Renal pelvis (tissue), 4 donors: ENCODE results near the gene PLCL1. TPM values are rescaled to one million over a fixed set of nuclear protein-coding genes. Genes with fewer than 3 reads are reported as not detected.
A peak's percentile ranks its signal among the peaks of the same experiment; 100 is the strongest.

Source experiments
- DNase-seq: peaks from one replicate; pipeline ENCODE4 v3.0.0-alpha.2; 2013
- polyA plus RNA-seq, 3 donors: library from polyadenylated mRNA; unstranded; fragments of 120-200 nt; gene quantifications; one replicate each; pipeline ENCODE4 v1.2.1, GENCODE V29; 2013; ENCODE audit not compliant: insufficient read length in 3 of 3

Gene PLCL1
- polyA plus RNA-seq, 3 donors: 13.9 to 16.6 (median 14.2) TPM

DNA sequence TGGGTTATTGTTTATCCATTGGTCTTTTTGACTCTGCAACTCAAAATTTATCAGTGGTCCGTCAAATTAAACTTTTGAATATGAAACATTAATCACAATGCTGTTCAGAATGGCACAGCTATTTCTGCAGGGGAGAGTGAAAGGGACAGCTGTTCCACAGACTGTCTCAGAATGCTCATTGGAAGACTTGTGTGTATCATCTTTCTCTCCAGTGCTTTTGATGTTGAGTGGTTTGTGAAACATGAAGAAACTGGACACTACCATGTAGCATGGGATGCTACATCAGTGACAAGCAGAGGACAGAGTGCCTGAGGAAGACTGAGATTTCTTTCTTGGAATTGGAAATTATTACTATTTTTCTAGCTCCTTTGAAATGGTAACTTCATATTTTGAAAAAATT lies 115.7 kb downstream of the PLCL1 start:
- no peak for DNase-seq

- DNase-seq: no peak
These were observed 116.3 kb downstream of the PLCL1 start for GRCh38 chr2:197920592-197921201.

DNA sequence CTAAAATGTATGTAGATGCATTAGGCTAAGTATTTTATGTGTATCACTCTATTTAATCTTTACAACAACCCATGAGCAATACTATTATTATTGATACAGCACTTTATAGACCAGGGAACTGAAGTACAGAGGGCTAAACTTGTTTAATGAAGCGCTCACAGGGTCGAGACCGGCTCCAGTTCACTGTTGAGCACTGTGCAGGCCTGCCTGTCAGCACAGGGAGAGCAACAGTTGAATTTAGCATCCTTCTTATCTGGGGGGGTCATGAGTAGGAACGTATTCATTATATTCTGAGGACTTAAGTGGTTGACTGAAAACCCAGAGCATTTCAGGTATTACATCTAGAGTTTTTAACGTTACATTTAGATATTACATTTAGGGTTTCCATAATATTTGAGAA lies 120.1 kb downstream of the PLCL1 start:
- DNase-seq: no peak

DNA sequence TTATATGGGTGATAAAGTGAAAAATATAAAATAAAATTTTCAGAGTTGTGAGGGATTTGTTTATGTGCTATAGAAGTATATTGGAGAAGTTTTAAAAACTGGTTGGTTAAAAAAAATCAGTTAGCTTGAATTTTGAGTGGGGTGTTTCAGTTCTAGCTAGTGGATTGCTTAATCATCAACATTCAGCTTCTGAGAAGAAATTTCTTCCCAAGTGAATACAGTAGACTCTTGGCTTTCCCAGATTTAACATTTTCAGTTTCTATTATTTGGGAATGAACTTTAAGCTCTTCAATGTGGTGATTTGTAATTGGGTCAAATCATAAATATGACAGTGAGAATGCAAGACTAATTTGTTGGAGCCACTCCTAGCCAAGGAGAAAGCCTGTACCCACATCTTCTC lies 120.8 kb downstream of the PLCL1 start:
- no peak for DNase-seq

DNA sequence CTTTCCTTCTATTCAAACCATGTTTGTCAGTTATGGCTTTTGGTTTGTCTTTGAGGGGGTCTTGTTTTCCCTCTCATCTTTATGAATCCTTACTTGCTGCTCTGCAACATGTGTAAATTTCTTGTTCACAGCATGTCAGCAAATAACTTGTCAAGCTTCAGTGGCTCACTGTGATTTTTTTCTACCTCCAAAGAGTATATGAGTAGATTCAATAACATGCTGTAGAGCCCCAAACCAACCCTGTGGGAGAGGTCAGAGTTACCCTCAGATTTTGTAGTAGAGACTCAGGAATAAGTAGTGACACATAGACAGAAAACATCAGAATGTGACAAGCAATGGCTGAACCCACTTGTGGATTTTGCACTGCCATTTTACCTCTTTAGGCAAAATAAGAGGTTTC lies 121.6 kb downstream of the PLCL1 start:
- DNase-seq: no peak

DNA sequence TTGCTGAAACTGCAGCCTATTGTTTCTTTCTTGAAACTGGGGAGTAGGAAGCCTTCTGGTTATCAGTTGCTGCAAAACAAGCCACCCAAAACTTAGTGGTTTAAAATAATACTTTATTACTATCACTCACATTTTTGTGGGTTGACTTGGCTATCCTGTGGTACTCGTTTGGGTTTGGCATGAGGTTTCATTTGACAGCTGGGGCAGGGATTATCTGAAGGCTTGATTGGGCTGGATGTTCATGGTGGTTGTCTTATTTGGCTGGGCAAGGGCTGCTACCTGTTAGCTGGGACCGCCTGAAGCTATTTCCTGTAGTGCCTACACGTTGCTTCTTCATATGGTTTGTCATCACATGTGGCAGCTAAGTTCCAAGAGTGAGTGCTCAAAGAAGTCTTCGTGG lies 122.3 kb downstream of the PLCL1 start:
- DNase-seq: no peak

DNA sequence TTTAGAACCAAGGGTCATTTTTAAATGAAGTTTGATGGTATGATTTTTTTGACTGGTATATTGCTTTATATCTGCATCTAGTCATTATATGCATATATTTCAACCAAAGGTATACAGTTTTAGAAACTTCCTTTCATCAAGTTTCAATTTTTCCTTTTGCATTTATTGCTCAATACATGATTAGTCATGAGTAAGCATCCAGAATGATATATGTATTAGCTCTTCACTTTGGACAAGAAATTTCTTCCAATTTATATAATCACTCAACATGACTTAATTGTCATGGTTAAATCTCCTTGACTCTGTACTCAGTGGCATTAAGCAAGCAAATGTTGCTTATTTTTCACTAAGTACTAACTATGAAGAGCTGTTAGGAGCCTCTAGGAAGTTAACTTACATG lies 123.6 kb downstream of the PLCL1 start:
- DNase-seq: no peak

DNA sequence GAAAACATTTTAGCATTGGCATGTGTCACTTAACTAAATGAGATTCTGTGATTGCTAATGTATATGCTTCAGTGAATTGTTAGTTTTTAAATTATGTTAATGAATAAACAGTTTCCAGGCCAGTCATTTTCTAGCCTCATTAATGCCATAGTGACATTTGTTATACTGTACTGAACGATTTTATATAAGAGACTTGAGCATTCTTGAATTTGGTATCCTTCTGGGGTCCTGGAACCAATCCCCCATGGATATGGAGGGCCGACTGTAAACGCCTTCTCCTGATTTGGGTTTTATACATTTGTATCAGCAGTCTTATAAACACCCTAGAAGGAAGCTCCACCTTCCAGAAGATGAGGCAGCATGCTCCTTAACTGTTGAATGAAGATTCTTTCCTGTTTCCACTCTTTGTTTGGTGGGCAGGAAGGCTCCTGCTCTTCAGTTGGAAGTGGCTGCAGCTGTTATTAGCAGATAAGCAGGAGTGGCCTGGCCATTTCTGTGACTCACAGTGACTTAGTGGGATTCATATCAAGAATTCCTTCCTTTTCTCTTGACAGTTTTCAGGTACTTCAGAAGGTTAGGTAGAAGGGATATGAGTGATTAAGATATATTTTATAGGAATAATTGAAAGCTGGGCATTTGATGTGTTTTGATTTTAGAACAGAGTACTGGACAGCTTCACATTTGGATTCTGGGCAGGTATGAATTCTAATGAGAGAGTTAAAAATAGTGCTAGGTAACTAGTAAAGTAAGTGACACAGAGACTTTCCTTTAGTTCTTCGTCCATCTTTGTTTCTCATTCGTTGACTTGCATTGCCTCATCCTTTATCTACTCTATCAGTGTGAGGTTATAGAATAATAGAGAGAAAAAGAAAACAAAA lies 124.9 kb downstream of the PLCL1 start:
- DNase-seq: no peak

- DNase-seq: no peak
These were observed 125.5 kb downstream of the PLCL1 start for GRCh38 chr2:197929886-197930227.

DNA sequence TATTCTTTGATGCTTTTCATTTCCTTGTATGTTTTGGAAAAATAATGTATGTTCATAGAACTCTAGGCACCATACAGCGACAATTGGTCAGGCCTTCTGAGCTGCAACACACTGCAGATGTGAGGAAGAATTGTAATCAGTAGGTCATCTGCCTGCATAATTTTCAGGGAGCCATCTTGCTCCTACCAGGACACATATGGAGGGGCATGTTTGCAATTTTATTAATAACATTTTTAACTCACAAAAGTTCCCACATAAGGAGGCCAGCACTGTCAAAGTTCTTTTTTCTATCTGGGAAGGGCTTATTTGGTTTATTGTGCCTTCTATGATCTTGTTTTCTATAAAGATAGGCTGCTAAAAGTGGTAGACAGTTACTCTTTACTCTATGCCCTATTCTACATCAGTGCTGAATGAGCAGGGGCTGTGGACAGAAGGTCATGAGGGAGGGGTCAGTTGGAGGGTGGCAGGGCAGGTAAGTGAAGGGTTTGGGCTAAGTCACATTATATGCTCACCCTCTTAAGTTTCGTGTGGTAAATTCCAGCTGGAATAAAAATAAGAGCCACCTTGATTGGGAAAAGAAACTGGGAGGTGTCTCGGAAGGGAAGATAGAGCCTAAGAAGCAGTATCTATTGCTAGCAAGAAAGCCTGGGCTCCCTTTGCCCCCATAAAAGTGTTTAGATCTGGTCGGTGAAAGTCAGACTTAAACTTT lies 126.3 kb downstream of the PLCL1 start:
- DNase-seq: no peak

- no peak for DNase-seq
These were observed 127.4 kb downstream of the PLCL1 start for GRCh38 chr2:197931661-197932312.

DNA sequence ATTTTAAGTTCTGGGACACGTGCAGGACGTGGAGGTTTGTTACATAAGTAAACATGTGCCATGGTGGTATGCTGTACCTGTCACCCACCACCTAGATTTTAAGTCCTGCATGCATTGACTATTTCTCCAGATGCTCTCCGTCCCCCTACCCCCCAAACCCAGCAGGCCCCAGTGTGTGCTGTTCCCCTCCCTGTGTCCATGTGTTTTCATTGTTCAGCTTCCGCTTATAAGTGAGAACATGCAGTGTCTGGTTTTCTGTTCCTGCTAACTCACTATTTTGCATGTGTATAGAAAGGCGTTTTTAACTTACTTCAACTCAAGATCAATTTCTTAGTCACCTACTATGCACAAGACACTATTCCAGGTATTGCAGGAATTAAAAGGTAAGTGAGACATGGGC lies 128.0 kb downstream of the PLCL1 start:
- no peak for DNase-seq

GRCh38 chr2:197934261-197934933 lies 130.0 kb downstream of the PLCL1 start:
- DNase-seq: no peak

GRCh38 chr2:197934934-197935289 lies 130.5 kb downstream of the PLCL1 start:
- DNase-seq: no peak

DNA sequence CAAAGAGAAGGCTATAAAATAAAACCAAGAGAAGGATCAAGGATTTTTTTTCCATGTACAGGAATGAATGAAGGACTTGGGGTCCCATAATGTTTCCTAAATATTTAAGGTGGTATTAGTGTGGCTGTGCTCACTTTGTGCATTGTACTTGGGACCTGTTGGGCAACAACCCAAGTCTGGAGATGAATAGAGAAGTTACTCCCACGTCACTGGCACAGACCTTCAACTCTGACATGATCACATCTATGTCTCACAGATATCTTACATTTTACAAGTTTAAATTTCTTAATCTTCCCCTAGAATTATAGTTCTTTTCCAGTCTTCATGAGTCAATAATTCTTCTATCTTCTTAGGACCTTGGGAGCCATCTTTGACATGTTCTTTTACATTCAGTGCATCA lies 133.4 kb downstream of the PLCL1 start:
- no peak for DNase-seq

DNA sequence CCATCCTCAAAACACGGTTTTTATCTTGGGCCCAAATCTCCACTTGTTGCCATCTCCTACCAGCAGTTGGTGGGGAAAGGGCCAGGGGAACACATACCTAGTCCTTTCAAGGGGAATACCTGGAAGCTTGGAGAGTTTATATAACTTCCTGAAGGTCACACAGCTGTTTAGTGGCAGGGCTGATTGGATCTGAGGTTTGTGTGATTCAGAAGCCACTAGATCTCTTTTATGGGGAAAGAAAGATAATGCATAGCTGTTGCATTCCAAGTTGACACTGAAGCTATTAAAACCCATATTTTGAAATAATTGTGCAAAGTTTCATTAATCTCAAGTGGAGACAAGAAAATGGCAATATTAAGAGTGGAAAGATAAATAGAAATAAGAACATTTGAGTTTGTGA lies 134.2 kb downstream of the PLCL1 start:
- no peak for DNase-seq

DNA sequence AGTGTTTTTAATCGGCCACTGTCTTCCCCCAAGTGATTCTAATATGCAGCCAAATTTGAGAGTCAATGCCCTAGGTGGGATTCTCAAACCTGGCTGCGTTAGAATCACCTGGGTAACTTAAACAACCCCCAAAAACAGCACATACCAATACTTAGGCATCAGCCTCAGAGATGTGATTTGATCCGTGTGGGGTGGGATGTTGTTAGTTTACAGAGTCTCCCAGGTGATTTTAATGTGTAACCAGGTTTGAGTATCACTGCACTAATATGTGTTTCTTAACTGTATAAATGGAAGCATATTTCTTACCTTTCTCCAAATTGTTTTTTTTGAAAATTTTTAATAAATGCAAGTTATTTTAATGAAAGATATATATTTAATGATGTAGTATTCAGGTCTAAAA lies 135.4 kb downstream of the PLCL1 start:
- no peak for DNase-seq

DNA sequence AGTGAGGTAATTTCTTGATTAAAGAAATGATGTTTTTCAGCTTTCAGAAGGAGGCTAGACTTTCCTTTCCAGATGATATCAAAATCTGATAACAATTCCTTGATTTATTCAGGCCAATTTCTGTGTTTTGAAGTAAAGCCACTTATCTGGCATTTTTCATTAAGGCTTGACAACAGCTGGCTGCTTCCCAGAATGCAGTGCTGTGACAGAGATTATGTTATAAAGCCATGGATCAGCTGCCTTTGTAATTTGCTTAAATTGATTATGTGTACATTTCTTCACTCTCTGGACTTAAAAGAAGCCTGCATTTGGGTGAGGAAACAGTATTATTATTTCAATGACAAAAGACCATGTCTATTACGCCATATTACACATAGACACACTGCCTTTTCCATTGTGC lies 136.0 kb downstream of the PLCL1 start:
- no peak for DNase-seq

DNA sequence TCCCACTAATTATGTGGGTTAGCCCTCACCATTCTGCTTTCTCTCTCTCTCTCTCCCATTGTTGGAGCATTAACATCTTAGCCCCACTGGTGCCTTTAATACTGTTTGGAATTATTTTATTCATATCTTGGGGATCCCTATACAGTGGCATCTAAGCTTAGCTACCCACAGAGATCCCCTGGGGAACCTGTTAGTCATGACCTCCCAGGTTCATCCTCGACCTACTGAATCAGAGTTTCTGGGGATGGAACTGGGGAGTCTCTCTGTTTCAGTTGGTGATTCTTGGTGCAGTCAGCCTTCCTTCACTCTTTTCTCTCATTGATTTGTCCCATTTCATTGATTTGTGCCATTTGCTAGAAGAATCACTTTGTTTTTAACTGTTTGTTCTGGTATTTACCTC lies 137.3 kb downstream of the PLCL1 start:
- DNase-seq: no peak

GRCh38 chr2:197943731-197944130 lies 139.3 kb downstream of the PLCL1 start:
- no peak for DNase-seq

GRCh38 chr2:197944416-197945096 lies 140.2 kb downstream of the PLCL1 start:
- DNase-seq: peak; percentile 57

DNA sequence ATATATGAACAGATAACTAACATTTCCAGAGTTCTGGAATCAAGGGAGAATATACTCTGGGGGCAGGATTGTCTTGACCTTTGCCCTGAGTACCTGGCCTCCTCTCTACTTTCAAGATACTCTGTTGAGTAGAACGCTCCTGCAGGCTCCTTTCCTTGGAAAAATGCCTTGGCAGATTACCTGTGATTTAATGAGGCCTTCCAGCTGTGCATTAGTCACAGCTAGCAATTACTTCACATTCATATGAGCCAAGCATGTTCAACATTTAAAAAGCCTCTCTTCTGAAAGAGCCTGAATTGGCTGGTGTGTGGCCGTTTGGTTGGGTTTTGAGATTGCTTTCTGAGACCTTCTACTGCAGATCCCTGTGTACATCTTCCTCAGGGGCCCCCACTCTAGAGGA lies 142.2 kb downstream of the PLCL1 start:
- DNase-seq: no peak
